Duodenal mucosa (tissue), 2 donors: Measurements from ENCODE around the gene HNF1A.

Source experiments
- H3K27ac ChIP-seq: one replicate; pipeline ENCODE4 v1.7.0; 2013; ENCODE audit warnings: low read depth, low read length
- H3K27me3 ChIP-seq, 2 donors: one replicate each; pipeline ENCODE4 v1.7.0; 2013; ENCODE audit warnings: low read length in 2 of 2, control low read depth in 1 of 2; ENCODE audit not compliant: insufficient read depth in 2 of 2, control insufficient read depth in 1 of 2
- H3K36me3 ChIP-seq, 2 donors: one replicate each; pipeline ENCODE4 v1.7.0; 2013; ENCODE audit warnings: low read length in 2 of 2, control low read depth in 1 of 2; ENCODE audit not compliant: insufficient read depth in 2 of 2, control insufficient read depth in 1 of 2
- H3K4me1 ChIP-seq, 2 donors: one replicate each; pipeline ENCODE4 v1.7.0; 2013; ENCODE audit warnings: low read length in 2 of 2, control low read depth in 1 of 2; ENCODE audit not compliant: insufficient read depth in 2 of 2, control insufficient read depth in 1 of 2
- H3K4me3 ChIP-seq, 2 donors: one replicate each; pipeline ENCODE4 v1.7.0; 2013; ENCODE audit warnings: low read length in 2 of 2, low read depth in 1 of 2
- H3K9ac ChIP-seq, 2 donors: one replicate each; pipeline ENCODE4 v1.7.0; 2013; ENCODE audit warnings: low read length in 2 of 2, low read depth in 1 of 2
- H3K9me3 ChIP-seq, 2 donors: one replicate each; pipeline ENCODE4 v1.7.0; 2013; ENCODE audit warnings: low read length in 2 of 2, control low read depth in 1 of 2; ENCODE audit not compliant: control insufficient read depth in 1 of 2

Gene HNF1A, protein sequence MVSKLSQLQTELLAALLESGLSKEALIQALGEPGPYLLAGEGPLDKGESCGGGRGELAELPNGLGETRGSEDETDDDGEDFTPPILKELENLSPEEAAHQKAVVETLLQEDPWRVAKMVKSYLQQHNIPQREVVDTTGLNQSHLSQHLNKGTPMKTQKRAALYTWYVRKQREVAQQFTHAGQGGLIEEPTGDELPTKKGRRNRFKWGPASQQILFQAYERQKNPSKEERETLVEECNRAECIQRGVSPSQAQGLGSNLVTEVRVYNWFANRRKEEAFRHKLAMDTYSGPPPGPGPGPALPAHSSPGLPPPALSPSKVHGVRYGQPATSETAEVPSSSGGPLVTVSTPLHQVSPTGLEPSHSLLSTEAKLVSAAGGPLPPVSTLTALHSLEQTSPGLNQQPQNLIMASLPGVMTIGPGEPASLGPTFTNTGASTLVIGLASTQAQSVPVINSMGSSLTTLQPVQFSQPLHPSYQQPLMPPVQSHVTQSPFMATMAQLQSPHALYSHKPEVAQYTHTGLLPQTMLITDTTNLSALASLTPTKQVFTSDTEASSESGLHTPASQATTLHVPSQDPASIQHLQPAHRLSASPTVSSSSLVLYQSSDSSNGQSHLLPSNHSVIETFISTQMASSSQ

DNA sequence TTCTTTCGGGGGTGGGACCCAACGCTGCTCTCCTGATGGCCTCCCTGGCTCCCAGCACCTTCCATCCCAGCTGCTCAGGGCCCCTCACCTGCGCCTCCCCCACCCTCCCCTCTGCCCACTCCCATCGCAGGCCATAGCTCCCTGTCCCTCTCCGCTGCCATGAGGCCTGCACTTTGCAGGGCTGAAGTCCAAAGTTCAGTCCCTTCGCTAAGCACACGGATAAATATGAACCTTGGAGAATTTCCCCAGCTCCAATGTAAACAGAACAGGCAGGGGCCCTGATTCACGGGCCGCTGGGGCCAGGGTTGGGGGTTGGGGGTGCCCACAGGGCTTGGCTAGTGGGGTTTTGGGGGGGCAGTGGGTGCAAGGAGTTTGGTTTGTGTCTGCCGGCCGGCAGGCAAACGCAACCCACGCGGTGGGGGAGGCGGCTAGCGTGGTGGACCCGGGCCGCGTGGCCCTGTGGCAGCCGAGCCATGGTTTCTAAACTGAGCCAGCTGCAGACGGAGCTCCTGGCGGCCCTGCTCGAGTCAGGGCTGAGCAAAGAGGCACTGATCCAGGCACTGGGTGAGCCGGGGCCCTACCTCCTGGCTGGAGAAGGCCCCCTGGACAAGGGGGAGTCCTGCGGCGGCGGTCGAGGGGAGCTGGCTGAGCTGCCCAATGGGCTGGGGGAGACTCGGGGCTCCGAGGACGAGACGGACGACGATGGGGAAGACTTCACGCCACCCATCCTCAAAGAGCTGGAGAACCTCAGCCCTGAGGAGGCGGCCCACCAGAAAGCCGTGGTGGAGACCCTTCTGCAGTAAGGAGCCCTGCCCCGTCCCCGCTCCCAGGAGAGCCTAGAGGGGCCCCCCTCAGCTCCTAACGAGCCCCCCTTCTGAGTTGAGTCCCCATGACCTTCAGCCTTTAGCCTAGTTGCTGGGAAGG is at the start of gene HNF1A:
Gene HNF1A, plus strand, starts transcription at position 248 of the 924 bp plus-strand sequence. Its CDS starts 226 bp downstream, at position 474.
- Histone ChIP-seq H3K4me3 (peak within 1 kb of the TSS; percentile 84 to 86), H3K27me3 (no peaks in the 10 kb centered on the region), H3K36me3 (peaks cover 5 to 9% of the 10 kb centered on the region in 2 donors), H3K4me1 (peaks cover 19 to 29% of the 10 kb centered on the region in 2 donors), H3K9ac (peak within 1 kb of the TSS; percentile 87 to 88), H3K9me3 (no peaks in the 10 kb centered on the region), H3K27ac (peak within 1 kb of the TSS; percentile 84)

DNA sequence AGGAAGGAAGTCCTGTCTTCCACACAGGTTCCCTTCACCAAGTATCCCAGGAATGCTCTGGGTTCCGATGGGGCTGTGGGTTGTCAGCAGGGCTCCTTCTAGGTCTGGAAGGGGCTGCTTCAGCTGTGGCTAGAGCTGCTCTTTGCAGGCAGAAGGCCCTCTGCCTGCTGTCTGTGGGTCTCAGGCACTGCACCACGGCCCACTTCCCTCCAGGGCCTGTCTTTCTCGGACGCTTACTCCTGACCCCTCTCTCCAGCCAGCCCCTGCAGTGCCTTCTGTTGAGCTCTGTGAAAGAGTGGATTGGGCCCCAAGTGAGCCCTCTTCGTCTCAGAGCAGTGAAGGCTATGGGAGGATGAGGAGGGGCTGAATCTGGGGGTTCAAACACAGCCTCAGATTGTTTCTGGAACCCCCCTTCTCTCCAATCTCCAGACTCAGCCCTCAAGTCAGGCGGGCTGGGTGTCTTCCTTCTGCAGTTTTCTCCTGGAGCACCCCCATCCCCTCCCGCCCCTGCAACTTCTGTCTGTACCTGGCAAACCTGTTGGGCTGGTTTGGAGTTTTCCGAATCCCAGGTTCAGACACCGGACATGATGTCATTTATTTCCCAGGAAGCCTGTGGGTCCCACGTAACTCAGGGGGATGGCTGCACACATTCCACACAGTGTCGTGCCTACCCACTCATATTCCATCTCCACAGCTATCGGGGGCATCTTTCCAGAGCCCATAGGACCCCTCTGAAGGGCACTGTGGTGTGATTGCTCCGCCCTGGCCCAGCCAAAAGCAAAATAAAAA is 49.3 kb upstream of the HNF1A start:
- H3K27me3 ChIP-seq, result no peaks in the 10 kb centered on the region
- no peak overlapping the region for H3K9ac ChIP-seq
- H3K4me1 ChIP-seq, result peaks cover 0 to 6% of the 10 kb centered on the region in 2 donors
- no peak overlapping the region for H3K27ac ChIP-seq
- no peak overlapping the region for H3K4me3 ChIP-seq
- no peaks in the 10 kb centered on the region for H3K9me3 ChIP-seq
- no peaks in the 10 kb centered on the region for H3K36me3 ChIP-seq

DNA sequence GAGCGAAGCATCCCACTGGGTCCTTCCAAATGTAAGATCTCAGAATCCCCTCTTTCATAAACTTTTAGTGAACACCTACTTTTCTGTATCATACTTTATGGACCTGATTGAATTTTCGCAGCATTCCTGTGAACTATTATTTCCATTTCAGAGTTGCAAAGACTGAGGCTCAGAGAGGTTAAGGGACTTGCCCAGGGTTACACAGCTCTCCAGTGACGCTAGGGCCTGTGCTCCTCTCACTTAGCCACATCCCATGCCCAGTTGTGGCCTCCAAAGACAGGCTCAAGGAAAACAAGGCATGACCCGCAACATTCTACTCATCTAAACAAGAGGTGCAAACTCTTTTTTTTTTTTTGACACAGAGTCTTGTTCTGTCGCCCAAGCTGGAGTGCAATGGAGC is 48.3 kb upstream of the HNF1A start:
- Histone ChIP-seq H3K9ac (no peak overlapping the region), H3K4me3 (no peak overlapping the region), H3K27me3 (no peaks in the 10 kb centered on the region), H3K4me1 (peaks cover 0 to 6% of the 10 kb centered on the region in 2 donors), H3K9me3 (no peaks in the 10 kb centered on the region), H3K36me3 (no peaks in the 10 kb centered on the region), H3K27ac (no peak overlapping the region)

DNA sequence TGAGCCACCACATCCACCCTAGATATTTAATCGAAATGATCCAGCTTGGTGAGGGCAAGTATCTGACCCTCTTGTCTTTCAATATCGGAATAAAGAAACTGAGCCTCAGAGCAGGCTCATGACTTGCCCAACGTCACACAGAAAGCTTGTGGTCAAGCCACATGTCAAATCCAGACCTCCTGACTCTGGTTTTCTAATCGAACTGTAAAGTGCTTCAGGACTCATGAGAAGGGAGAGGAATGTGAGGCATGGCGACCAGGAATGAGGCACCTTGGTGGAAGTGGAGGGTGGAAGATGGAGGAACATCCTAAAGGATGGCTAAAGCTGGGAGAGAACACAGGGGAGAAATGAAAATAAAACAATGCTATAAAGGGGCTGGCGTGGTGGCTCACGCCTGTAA is 46.3 kb upstream of the HNF1A start:
- Histone ChIP-seq H3K27me3 (no peaks in the 10 kb centered on the region), H3K36me3 (no peaks in the 10 kb centered on the region), H3K9ac (no peak overlapping the region), H3K9me3 (no peaks in the 10 kb centered on the region), H3K27ac (no peak overlapping the region), H3K4me3 (no peak overlapping the region), H3K4me1 (peaks cover 0 to 6% of the 10 kb centered on the region in 2 donors)

DNA sequence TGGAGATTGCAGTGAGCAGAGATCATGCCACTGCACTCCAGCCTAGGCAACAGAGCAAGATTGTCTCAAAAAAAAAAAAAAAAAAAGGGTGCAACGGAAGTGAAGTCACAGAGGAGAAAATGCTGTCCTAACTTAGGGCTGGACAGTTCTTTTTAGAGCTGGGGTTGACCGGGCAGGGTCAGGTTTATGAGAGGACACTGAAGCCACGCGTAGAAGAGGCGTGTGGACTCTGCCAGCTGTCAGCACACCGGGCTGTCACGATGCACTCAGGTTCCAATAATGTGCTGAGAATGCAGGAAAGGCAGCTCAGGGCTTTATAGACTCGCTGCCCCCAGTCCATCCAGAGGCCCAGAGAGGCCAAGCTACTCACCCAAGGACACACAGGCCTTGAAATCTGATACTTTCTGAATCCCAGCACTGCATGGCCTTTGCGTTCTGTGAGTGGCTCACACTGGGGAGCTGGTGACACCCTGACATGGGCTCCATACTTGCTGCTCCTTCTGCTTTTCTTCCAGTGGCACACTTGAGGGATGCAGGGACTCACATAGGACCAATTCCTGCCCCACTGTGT is 45.3 kb upstream of the HNF1A start:
- Histone ChIP-seq H3K9ac (no peak overlapping the region), H3K27me3 (peaks cover 0 to 2% of the 10 kb centered on the region in 2 donors), H3K4me3 (no peak overlapping the region), H3K27ac (no peak overlapping the region), H3K4me1 (peaks cover 0 to 6% of the 10 kb centered on the region in 2 donors), H3K36me3 (no peaks in the 10 kb centered on the region), H3K9me3 (no peaks in the 10 kb centered on the region)

DNA sequence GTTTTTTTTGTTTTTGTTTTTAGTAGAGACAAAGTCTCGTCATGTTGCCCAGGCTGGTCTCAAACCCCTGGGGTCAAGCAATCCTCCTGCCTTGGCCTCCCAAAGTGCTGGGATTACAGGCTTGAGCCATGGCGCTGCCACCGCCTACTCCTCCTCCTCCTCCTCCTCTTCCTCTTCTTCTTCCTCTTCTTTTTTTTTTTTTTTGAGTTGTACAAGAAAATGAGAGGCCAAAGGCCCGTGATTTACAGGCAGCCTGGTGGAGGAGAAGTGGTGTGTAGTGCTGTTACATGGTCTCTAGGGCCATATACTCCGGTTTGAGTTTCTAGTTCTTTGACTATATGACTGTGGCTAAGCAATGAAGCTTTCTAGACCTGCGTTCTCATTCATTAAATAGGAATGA is 44.6 kb upstream of the HNF1A start:
- Histone ChIP-seq H3K4me3 (no peak overlapping the region), H3K36me3 (no peaks in the 10 kb centered on the region), H3K27me3 (peaks cover 0 to 2% of the 10 kb centered on the region in 2 donors), H3K27ac (no peak overlapping the region), H3K9ac (no peak overlapping the region), H3K9me3 (no peaks in the 10 kb centered on the region), H3K4me1 (peaks cover 0 to 6% of the 10 kb centered on the region in 2 donors)

DNA sequence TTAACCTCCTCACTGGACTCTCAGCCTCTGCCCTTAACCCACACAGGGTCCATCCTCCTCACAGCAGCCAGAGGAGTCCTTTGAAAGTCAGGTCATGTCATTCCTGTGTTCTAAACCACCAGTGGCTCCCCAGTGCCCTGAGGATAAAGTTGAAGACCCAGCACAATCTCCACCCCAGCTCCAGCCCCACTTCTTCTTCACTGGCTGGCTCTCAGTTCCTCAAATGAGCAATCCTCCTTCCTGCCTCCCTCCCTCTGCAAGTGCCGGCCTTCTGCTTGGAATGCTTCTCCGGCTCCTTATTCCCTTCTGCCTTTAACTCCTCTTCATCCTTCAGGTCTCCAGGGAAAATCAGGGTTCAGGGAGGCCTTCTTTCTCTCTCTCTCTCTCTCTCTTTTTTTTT is 42.1 kb upstream of the HNF1A start:
- Histone ChIP-seq H3K27me3 (peaks cover 0 to 2% of the 10 kb centered on the region in 2 donors), H3K9me3 (no peaks in the 10 kb centered on the region), H3K36me3 (no peaks in the 10 kb centered on the region), H3K9ac (no peak overlapping the region), H3K4me1 (peaks cover 0 to 6% of the 10 kb centered on the region in 2 donors), H3K27ac (no peak overlapping the region), H3K4me3 (no peak overlapping the region)

DNA sequence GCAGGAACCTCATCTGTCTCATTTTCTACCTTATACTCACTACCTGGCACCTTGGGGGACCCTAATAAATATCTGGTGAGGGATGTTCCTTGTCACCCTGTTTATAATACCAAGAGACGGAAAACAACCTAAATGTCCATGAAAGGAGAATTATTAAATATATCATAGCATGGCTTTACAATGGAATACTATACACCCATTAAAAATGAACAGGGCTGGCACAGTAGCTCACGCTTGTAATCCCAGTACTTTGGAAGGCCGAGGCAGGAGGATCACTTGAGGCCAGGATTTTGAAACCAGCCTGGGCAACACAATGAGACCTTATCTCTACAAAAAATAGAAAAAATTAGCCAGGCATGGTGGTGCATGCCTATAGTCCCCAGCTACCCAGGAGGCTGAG is 39.8 kb upstream of the HNF1A start:
- H3K27me3 ChIP-seq, result peaks cover 0 to 2% of the 10 kb centered on the region in 2 donors
- no peak overlapping the region for H3K27ac ChIP-seq
- H3K4me1 ChIP-seq, result no peaks in the 10 kb centered on the region
- no peak overlapping the region for H3K4me3 ChIP-seq
- no peaks in the 10 kb centered on the region for H3K9me3 ChIP-seq
- H3K36me3 ChIP-seq, result no peaks in the 10 kb centered on the region
- H3K9ac ChIP-seq, result no peak overlapping the region

DNA sequence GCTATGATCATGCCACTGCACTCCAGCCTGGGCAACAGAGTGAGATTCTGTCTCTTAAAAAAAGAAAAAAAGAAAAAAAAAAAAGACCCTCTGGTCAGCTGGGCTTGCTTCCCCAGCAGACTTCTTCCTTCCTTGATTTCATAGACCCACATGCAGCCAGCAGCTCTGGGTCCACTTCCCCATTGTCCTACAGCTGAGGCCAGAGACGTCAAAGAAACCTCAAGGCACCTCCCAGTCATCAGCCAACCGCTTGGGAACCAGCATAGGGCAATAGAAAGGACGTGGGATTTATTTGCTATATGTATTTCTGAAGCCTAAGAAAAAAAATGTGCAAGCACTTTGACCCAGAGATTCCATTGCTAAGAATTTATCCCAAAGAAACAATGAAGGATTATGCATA is 38.8 kb upstream of the HNF1A start:
- Histone ChIP-seq H3K36me3 (no peaks in the 10 kb centered on the region), H3K9me3 (no peaks in the 10 kb centered on the region), H3K27me3 (peaks cover 0 to 2% of the 10 kb centered on the region in 2 donors), H3K4me1 (no peaks in the 10 kb centered on the region), H3K27ac (no peak overlapping the region), H3K4me3 (no peak overlapping the region), H3K9ac (no peak overlapping the region)
